NCI-H1092 treated with DMSO at 0.1 percent for 48 hours (cell line): Measurements from ENCODE around the gene OVOL1.

Experiments used
- DNase-seq: peaks from one replicate; lab custom pipeline; 2025; lab: John Stamatoyannopoulos, UW

OVOL1 gene

GRCh38 chr11:65791719-65792213, 4.9 kb downstream of the OVOL1 start:
- DNase-seq: peak; percentile 21

- no peak for DNase-seq
These were observed 5.6 kb downstream of the OVOL1 start for GRCh38 chr11:65792456-65792855.

DNA sequence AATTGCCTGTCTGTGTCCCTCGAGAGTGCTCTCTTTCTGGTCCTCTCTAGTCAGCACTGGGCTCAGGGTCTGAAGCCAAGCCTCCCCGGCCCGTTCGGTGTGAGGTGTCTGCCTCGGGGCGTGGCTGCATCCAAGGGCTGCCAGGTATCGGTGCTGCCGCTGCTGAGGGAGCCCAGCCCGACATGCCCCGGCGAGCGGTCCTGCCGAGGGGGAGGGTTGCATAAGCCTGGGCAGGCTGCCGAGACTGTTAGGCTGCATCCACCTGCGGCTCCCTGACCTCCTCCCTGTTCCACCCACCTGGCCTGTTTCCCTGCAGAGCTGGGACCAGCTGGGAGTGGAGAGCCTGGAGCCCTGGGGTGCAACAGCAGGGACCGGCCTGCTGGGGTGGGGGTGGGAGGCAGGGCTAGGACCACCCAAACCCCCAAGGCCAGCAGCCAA, 6.3 kb downstream of the OVOL1 start:
- peak; percentile 34 for DNase-seq

DNA sequence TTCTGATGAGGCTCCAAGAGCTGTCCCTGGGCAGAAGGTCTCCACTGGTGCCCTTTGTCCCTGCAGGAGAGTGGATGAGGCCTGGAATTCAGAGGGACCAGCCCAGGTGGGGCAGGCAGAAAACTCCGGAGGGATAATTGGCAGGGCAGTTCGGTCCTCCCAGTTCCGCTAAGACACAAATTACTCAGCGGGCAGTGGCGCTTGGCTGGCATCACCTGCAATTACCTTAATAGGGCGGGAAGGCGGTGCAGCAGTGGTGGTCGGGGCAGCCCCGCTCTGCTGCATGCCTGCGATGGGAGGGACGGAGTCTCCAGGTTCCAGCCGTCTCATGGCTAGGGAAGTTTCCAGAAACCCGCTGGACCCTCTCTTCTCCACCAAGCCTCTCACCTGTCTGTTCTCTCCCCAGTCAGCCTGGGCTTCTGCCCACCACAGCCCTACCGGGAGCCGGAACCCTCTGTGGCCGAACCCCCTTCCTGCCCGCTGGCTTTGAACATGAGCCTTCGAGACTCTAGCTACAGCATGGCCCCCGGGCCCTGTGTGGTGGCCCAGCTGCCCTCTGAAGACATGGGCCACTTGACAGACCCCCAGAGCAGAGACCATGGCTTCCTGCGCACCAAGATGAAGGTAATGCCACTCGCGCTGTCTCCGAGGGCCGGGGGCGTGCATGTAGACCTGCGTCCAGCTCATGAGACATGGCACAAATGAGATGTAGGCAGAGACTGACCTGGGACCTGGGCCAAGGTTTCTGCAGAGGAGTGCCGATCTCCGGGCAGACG, 7.0 kb downstream of the OVOL1 start:
- no peak for DNase-seq

GRCh38 chr11:65794570-65795510, 8.0 kb downstream of the OVOL1 start:
- no peak for DNase-seq

- no peak for DNase-seq
These were observed 10.1 kb downstream of the OVOL1 start for GRCh38 chr11:65796726-65797601.

- no peak for DNase-seq
These were observed 10.8 kb downstream of the OVOL1 start for GRCh38 chr11:65797711-65798110.

DNA sequence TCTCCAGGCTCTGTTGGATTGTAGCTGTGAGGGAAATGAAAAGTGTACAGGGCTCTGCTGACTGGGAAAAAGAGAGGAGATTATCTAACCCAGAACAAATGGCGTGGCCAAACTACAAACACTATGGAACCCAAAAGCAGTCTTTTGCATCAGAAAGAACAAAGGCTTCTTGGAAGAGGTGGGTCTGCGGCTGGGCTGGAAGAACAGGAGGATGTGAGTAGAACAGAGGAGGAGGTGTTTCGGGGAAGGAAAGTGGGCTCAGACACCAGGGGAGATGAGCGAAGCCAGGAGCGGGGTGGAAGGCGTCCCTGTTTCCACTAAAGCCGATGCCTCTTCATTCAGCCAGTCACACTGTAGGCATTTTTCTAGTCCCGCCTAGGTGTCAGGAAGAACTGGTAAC, 12.0 kb downstream of the OVOL1 start:
- DNase-seq: no peak

GRCh38 chr11:65801153-65801987, 14.5 kb downstream of the OVOL1 start:
- no peak for DNase-seq

DNA sequence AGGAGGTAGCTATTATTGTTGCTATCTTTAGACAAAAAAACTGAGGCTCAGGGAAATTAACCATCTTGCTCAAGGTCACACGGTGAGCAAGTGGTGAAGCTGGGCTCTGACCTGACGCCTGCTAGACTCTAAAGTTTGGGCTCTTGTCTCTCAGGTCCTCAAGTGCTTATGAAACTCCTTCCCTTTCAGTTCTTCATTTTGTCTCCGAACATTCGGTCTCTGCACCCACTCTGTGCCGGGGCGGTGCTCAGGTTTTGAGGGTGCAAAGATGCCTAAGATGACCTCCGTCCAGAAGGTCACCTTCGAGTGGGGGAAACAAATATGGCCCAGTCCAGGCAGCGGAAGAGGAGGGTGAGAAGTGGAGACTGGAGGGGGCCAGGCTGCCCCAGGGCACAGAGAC, 16.0 kb downstream of the OVOL1 start:
- no peak for DNase-seq

GRCh38 chr11:65803797-65804492, 17.1 kb downstream of the OVOL1 start:
- no peak for DNase-seq

- no peak for DNase-seq
These were observed 20.1 kb downstream of the OVOL1 start for GRCh38 chr11:65806979-65807378.

DNA sequence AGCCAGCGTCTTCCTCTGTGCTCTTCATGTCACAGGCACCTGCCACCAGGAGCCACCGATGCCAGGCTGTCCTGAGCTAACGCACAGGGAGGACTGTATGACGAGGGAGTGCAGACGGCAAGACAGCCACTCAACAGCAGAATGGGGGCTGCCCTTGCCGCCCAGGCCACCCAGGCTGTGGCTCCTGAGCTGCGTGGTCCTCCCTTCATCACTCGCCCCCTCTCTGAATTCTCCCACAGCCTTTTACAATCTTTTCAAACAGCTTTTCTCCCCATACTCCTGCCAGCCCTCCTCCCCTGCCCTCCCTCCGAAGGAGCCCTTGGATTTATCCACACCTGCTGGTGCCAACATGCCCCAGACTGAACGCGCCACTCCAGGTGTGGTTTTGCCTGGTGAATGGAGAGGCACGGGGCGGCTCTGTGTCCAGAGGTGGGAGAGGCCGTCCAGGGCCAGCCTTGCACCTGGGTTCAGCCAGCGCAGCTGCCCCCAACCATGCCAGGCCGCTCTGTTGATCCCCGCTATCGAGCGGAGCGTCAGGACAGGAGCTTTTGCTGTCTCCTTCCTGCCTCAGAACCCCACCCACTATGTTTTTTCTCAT, 22.0 kb downstream of the OVOL1 start:
- DNase-seq: no peak

- DNase-seq: no peak
These were observed 22.6 kb downstream of the OVOL1 start for GRCh38 chr11:65809496-65809895.

DNA sequence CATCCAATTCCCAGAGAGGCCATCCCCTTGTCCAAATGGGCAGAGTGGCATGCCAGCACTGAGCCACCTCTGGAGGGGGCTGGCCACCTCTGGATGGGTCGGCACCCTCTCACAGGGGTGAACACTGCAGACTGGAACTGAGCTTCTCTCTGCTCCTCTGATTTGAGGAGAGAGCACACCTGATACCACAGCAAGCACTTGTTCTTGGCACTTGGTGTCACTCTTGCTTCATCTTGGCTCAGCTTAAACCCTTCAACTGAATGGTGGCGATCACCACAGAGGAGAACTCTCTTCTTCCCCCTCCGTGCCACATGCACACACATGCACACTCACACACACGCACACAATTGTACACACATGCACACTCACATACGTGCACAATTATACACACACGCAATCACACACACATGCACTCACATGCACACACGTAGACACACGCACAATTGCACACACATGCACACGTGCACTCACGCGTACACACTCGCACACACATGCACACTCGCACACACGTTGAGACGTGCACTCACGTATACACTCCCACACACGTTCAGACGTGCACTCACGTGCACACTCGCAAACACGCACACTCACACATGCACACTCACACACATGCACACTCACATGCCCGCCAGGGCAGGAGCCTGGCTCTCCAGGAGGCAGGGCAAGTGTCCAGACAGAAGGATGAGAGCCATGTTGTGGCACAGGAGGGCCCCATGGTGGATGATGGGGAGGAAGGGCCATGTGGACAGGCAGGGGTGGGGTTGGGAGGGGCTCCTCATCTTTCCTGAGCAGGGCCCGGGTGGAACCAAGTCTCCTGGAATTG, 23.4 kb downstream of the OVOL1 start:
- no peak for DNase-seq

DNA sequence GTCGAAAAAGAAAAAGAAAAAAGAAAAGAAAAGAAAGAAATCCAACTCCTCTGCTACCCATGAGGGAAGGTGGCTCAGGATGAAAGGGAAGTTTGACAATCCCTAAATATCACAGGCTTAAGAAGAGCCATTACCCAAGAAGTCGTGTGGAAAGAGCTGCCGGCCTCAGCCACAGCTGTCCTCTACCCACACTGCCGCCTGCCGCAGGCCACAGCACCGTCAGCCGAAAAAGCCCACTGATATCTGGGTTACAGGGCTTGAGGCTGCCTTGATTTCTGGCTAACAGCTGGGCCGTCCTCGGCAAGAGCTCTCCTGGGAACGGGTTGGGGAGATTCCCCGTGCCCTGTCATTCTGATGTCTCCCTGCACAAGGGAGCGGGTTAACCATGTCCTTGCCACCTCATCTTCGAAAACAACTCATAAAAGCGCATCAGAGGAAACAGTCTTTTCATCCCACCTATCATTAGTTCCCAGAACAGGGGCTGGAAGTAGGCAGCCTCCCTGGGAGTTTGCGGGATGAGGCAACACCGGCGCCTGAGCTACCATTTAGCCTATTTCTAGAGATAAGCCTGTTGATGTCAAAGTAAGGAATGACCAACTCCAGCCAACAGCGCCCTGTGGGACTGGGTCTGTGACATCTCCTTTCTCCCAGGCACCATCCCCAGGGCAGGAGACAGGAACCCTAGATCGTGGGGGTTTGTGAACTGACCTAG, 25.1 kb downstream of the OVOL1 start:
- no peak for DNase-seq

DNA sequence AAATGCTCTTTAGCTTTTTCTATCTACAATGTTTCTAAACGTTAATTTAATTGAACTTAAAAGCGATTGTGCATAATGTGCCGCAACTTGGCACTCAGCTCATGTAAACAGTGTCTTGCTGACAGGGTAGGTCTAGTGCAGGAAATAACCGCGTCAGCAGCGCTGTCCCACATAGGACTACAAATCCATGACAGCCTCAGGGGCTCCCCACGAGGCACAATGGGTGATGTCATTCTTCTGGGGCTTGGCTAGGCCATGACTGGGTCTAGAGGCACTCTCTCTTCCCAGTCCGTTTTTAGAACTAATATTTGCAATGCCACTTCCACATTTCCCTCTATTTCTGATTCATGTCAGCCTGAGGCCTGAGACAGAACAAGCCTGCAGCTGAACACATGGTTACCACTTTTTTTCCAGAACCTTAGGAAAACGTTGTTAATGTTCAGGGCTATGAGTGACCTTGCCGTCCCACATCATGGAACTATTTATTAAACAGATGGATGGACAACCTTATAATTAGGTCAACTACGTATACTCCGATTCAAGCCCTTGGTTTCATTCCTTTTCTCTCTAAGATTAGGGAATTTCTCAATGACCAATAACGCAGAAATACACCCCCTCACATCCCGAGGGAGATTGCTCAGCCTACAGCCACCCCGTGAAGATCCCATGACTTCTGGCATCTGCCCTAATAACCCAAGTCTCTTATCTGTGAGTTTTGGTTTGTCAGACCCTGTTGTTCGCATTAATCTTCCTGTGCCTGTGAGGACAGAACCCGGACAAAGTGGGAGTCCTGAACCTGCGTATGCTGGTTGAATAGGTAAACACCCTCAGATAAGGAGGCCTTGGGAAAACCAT, 27.5 kb downstream of the OVOL1 start:
- DNase-seq: no peak
